Type B pancreatic cell (in vitro differentiated cells): ENCODE data around the gene MDN1. TPM values are rescaled to one million over a fixed set of nuclear protein-coding genes. Genes with fewer than 3 reads are reported as not detected.

Experiments used
- DNase-seq: peaks from one replicate; pipeline ENCODE4 v3.0.0; 2021; ENCODE audit warnings: mixed read lengths; ENCODE audit not compliant: unreplicated experiment; ENCODE audit errors: extremely low spot score
- H3K27ac Mint-ChIP-seq: 2 replicates; pipeline ENCODE4 v1.8.0; 2021; ENCODE audit warnings: mild to moderate bottlenecking, mixed read lengths
- H3K27me3 Mint-ChIP-seq: 2 replicates; pipeline ENCODE4 v1.8.0; 2021; ENCODE audit warnings: mixed read lengths
- H3K36me3 Mint-ChIP-seq: 2 replicates; pipeline ENCODE4 v1.8.0; 2021; ENCODE audit warnings: mixed read lengths
- H3K4me1 Mint-ChIP-seq: one replicate; pipeline ENCODE4 v1.8.0; 2021; ENCODE audit warnings: mixed read lengths; ENCODE audit not compliant: unreplicated experiment
- H3K4me3 Mint-ChIP-seq: 2 replicates; pipeline ENCODE4 v1.8.0; 2021; ENCODE audit warnings: mild to moderate bottlenecking, mixed read lengths
- H3K9me3 Mint-ChIP-seq: 2 replicates; pipeline ENCODE4 v1.8.0; 2021; ENCODE audit warnings: mixed read lengths
- total RNA-seq: library from RNA; stranded (reverse); gene quantifications from 2 replicates; pipeline ENCODE4 v1.2.1, GENCODE V29; 2021; ENCODE audit warnings: low replicate concordance
- TF ChIP-seq, protein P1 (sequence below): fragments of 200-600 bp; sonication (generic); conservative IDR thresholded peaks from 2 replicates; pipeline ENCODE4 v1.5.0; 2021; ENCODE audit warnings: antibody characterized with exemption, mild to moderate bottlenecking

Gene MDN1
- total RNA-seq, 1 donor from 2014 or later, result 43.1 TPM

DNA sequence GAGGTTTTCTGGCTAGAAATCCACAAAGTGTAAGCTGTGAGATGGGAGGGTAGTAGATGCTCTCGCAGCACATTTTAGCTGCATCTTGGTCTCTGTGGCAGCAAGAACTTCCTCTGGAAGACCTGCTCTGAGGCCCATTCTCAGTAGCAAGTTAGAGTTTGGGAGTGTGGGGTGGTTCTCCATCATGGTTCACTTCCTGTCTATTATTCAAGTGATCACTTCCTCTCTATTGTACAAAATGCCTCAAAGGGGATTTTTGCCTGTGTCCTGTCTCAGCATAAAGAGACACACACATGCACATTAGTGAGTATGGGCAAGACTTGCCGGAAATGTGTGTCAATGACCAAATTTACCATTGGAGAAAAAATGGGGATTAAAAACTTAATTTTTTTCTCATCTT lies 223.5 kb downstream of the MDN1 start:
- TF ChIP-seq, protein P1, sequence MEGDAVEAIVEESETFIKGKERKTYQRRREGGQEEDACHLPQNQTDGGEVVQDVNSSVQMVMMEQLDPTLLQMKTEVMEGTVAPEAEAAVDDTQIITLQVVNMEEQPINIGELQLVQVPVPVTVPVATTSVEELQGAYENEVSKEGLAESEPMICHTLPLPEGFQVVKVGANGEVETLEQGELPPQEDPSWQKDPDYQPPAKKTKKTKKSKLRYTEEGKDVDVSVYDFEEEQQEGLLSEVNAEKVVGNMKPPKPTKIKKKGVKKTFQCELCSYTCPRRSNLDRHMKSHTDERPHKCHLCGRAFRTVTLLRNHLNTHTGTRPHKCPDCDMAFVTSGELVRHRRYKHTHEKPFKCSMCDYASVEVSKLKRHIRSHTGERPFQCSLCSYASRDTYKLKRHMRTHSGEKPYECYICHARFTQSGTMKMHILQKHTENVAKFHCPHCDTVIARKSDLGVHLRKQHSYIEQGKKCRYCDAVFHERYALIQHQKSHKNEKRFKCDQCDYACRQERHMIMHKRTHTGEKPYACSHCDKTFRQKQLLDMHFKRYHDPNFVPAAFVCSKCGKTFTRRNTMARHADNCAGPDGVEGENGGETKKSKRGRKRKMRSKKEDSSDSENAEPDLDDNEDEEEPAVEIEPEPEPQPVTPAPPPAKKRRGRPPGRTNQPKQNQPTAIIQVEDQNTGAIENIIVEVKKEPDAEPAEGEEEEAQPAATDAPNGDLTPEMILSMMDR, result no peak
- DNase-seq, result no peak
- Mint-ChIP-seq H3K27ac (no peak overlapping the region), H3K36me3 (peaks cover 19% of the 10 kb centered on the region), H3K27me3 (no peaks in the 10 kb centered on the region), H3K9me3 (peaks cover 3% of the 10 kb centered on the region), H3K4me3 (no peak overlapping the region), H3K4me1 (peaks cover 7% of the 10 kb centered on the region)

Other genes starting within 250 kb of the MDN1 start
- gene LYRM2, start 181.0 kb downstream of the MDN1 start, total RNA-seq, result 32.9 and 37.7 TPM in 2 replicates
- gene CASP8AP2, start 10.1 kb upstream of the MDN1 start, total RNA-seq, result 19.0 and 29.5 TPM in 2 replicates
- gene GJA10, start 74.7 kb upstream of the MDN1 start, total RNA-seq, result not detected in 2 replicates